Measurements from ENCODE around the gene POP7.

POP7 gene

DNA sequence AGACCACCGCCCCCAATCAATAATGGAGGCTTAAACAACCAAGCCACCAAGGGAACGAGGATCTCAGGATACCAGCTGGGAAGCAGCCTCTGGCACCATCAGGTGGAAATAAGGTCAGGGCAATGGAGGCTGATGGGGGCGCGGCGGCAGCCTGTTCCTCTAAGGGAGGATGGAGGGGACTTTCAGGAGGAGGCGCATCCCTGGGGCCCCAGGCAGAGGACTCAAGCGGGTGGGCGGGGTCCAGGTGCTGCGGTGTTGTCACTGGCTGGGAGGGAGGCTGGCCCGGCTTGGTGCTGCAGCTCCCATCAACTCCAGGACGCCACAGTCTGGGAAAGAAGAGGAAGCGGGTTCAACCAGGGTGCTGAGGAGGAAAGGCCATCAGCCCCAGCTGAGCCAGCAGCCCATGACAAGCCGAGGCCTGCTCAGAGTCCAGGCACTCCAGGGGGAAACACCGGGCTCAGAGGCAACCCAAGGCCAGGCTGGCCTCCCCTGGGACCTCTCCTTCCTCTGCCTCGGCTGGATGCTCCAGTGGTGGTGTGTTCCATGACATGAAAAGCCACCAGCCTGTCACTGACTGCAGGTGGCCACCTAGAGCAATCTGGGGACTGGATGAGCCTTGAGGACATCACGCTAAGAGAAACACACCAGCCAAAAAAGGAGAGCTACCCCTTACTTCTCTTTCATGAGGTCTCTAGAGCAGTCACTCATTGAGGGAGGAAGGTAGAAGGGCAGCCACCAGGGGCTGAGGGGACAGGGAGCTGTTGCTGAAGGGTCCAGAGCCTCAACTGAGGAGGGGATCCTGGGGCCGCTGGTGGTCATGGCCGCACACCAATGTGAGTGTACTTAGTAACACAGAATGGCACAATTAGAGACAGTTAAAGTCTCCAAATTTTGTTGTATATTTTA is 16.4 kb upstream of the POP7 start:
- H3F3A ChIP-seq (ENCODE audit: insufficient read depth): peaks cover 9% of the 10 kb centered on the region; the same call in 1 of the 2 replicates
- TF ChIP-seq, protein P1, sequence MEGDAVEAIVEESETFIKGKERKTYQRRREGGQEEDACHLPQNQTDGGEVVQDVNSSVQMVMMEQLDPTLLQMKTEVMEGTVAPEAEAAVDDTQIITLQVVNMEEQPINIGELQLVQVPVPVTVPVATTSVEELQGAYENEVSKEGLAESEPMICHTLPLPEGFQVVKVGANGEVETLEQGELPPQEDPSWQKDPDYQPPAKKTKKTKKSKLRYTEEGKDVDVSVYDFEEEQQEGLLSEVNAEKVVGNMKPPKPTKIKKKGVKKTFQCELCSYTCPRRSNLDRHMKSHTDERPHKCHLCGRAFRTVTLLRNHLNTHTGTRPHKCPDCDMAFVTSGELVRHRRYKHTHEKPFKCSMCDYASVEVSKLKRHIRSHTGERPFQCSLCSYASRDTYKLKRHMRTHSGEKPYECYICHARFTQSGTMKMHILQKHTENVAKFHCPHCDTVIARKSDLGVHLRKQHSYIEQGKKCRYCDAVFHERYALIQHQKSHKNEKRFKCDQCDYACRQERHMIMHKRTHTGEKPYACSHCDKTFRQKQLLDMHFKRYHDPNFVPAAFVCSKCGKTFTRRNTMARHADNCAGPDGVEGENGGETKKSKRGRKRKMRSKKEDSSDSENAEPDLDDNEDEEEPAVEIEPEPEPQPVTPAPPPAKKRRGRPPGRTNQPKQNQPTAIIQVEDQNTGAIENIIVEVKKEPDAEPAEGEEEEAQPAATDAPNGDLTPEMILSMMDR (IDR thresholded peaks at IDR 0.05; ENCODE audit: insufficient read depth, low read length, poor library complexity, severe bottlenecking): no peak
- TF ChIP-seq EZH2phosphoT487 (conservative IDR thresholded peaks at IDR 0.05; ENCODE audit: low read length): no peak
- H3K27me3 ChIP-seq (ENCODE audit: low read length): no peaks in the 10 kb centered on the region
- H3K9me2 ChIP-seq (replicated peaks; ENCODE audit: insufficient read depth, low read length): no peaks in the 10 kb centered on the region
- H2AFZ ChIP-seq (ENCODE audit: low read depth, low read length, severe bottlenecking): no peak overlapping the region
- H3K79me2 ChIP-seq (ENCODE audit: insufficient read depth, low read length): peaks cover 42% of the 10 kb centered on the region
- no peak overlapping the region for H3K4me3 ChIP-seq (ENCODE audit: insufficient read depth, low read length, poor library complexity, severe bottlenecking)
- no peaks in the 10 kb centered on the region for H3K9me3 ChIP-seq (ENCODE audit: insufficient read depth, low read length)
- H3K27ac ChIP-seq (ENCODE audit: low read depth, low read length): no peak overlapping the region
- no peak overlapping the region for H3K4me2 ChIP-seq (ENCODE audit: low read depth, low read length, poor library complexity, severe bottlenecking)
- H4K20me1 ChIP-seq (ENCODE audit: low read depth, low read length): peaks cover 9% of the 10 kb centered on the region; the same call in 1 of the 2 replicates
- no peak overlapping the region for H3K9ac ChIP-seq (ENCODE audit: low read length)
- no peaks in the 10 kb centered on the region for H3K36me3 ChIP-seq (ENCODE audit: low read length)

DNA sequence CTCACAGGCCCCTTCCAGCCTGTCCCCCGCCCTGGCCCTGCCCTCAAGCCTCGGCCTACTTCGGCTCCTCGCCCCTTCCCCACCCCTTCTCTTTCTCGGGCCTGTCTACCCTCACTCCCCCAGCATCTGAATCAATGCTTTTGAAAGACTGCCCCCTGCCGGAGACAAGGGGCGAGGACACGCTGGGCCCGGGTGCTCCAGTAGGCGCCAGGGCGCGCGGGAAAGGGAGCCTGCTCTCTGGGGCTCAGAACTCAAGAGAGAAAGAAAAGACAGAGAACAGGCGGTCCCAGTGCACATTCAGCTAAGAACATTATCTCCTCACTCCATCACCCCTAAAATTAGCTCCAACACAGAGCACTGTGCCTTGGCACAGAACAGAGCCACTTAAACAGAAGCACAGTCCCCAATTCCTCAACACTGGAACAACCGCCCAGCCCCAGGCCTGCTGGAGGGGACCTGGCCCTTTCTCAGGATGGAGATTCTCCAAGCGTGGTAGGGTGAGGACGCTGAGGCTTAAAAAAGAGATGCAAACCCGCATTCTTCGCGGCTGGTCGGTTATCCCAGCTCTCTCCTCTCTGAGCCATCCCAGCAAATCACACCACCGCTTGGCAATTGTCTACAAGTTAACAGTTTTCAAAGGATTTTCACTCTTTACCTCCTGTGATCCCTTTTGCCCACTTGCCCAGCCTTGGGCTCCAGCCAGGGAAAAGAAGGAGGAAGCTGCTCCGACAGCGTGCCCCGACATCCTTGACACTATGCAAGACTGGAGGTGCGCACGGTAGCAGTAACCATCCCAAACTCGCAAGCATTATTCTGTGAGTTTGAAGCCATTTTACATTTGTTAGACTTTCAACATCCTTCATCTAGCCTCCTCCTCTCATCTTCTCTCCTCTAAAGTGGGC is 14.0 kb upstream of the POP7 start:
- H3K9ac ChIP-seq (ENCODE audit: low read length): peak overlapping the region; percentile 88
- peaks cover 9% of the 10 kb centered on the region; the same call in 1 of the 2 replicates for H4K20me1 ChIP-seq (ENCODE audit: low read depth, low read length)
- H3K9me3 ChIP-seq (ENCODE audit: insufficient read depth, low read length): no peaks in the 10 kb centered on the region
- H3K4me3 ChIP-seq (ENCODE audit: insufficient read depth, low read length, poor library complexity, severe bottlenecking): peak overlapping the region; percentile 1
- no peaks in the 10 kb centered on the region for H3K9me2 ChIP-seq (replicated peaks; ENCODE audit: insufficient read depth, low read length)
- H3K27me3 ChIP-seq (ENCODE audit: low read length): no peaks in the 10 kb centered on the region
- H2AFZ ChIP-seq (ENCODE audit: low read depth, low read length, severe bottlenecking): no peak overlapping the region
- peak overlapping the region; percentile 91 for H3K4me2 ChIP-seq (ENCODE audit: low read depth, low read length, poor library complexity, severe bottlenecking)
- H3K36me3 ChIP-seq (ENCODE audit: low read length): no peaks in the 10 kb centered on the region
- peaks cover 42% of the 10 kb centered on the region for H3K79me2 ChIP-seq (ENCODE audit: insufficient read depth, low read length)
- H3K27ac ChIP-seq (ENCODE audit: low read depth, low read length): no peak overlapping the region
- TF ChIP-seq EZH2phosphoT487 (conservative IDR thresholded peaks at IDR 0.05; ENCODE audit: low read length): no peak
- TF ChIP-seq, protein P1 (IDR thresholded peaks at IDR 0.05; ENCODE audit: insufficient read depth, low read length, poor library complexity, severe bottlenecking): peak; percentile 100
- peaks cover 24% of the 10 kb centered on the region for H3F3A ChIP-seq (ENCODE audit: insufficient read depth)

DNA sequence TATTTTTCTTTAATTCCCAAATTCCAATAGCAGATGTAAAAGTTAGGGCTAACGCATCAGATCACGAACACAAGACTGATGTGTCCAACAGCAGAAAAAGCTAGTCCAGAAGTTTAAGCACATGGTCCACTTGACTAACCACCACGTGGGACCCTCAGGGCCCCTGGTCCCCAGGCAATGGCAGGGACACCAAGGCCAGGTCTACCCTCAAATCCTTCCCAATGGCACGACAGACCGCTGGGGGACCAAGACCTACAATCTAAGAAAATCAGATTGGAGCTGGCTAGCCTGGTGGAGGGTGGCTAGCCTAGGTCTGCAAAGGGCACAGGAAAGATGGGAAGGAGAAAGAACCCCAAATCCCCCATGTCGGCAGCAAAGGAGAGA is 13.4 kb upstream of the POP7 start:
- no peak for TF ChIP-seq EZH2phosphoT487 (conservative IDR thresholded peaks at IDR 0.05; ENCODE audit: low read length)
- TF ChIP-seq, protein P1 (IDR thresholded peaks at IDR 0.05; ENCODE audit: insufficient read depth, low read length, poor library complexity, severe bottlenecking): no peak
- H3K9ac ChIP-seq (ENCODE audit: low read length): peak overlapping the region; percentile 88
- H3K27ac ChIP-seq (ENCODE audit: low read depth, low read length): no peak overlapping the region
- H3K4me3 ChIP-seq (ENCODE audit: insufficient read depth, low read length, poor library complexity, severe bottlenecking): peak overlapping the region; percentile 77
- no peaks in the 10 kb centered on the region for H3K9me2 ChIP-seq (replicated peaks; ENCODE audit: insufficient read depth, low read length)
- peak overlapping the region; percentile 91 for H3K4me2 ChIP-seq (ENCODE audit: low read depth, low read length, poor library complexity, severe bottlenecking)
- H3K36me3 ChIP-seq (ENCODE audit: low read length): no peaks in the 10 kb centered on the region
- peaks cover 9% of the 10 kb centered on the region; the same call in 1 of the 2 replicates for H4K20me1 ChIP-seq (ENCODE audit: low read depth, low read length)
- no peak overlapping the region for H2AFZ ChIP-seq (ENCODE audit: low read depth, low read length, severe bottlenecking)
- H3F3A ChIP-seq (ENCODE audit: insufficient read depth): peaks cover 24% of the 10 kb centered on the region
- no peaks in the 10 kb centered on the region for H3K9me3 ChIP-seq (ENCODE audit: insufficient read depth, low read length)
- no peaks in the 10 kb centered on the region for H3K27me3 ChIP-seq (ENCODE audit: low read length)
- peaks cover 42% of the 10 kb centered on the region for H3K79me2 ChIP-seq (ENCODE audit: insufficient read depth, low read length)
